ENCODE data around the gene KRTAP24-1.

KRTAP24-1 gene

GRCh38 chr21:30232011-30232410, 50.7 kb downstream of the KRTAP24-1 start:
- in situ Hi-C loops (cut with MboI; ENCODE audit: low sequenced_read_pairs, unreplicated experiment): no loop called here
- no peak for TF ChIP-seq CTCF (IDR thresholded peaks at IDR 0.05; ENCODE audit: borderline replicate concordance, control extremely low read depth, extremely low read depth, insufficient read depth, missing control alignments)

More at GRCh38 chr21:30232011-30232410, 50.7 kb downstream of the KRTAP24-1 start:
- no peak for DNase-seq (ENCODE audit: low spot score)

Data from GM13976 (cell line).